NCI-H146 (cell line): Measurements from ENCODE around the gene SEMA6D.
"Not testable (repeated sequence)": the region's sequence is repeated elsewhere in the genome, so short reads cannot be mapped to it uniquely, and the experiment has no call there.

Experiments
- DNase-seq: peaks from one replicate; lab custom pipeline; 2025; lab: John Stamatoyannopoulos, UW

The SEMA6D gene

DNA sequence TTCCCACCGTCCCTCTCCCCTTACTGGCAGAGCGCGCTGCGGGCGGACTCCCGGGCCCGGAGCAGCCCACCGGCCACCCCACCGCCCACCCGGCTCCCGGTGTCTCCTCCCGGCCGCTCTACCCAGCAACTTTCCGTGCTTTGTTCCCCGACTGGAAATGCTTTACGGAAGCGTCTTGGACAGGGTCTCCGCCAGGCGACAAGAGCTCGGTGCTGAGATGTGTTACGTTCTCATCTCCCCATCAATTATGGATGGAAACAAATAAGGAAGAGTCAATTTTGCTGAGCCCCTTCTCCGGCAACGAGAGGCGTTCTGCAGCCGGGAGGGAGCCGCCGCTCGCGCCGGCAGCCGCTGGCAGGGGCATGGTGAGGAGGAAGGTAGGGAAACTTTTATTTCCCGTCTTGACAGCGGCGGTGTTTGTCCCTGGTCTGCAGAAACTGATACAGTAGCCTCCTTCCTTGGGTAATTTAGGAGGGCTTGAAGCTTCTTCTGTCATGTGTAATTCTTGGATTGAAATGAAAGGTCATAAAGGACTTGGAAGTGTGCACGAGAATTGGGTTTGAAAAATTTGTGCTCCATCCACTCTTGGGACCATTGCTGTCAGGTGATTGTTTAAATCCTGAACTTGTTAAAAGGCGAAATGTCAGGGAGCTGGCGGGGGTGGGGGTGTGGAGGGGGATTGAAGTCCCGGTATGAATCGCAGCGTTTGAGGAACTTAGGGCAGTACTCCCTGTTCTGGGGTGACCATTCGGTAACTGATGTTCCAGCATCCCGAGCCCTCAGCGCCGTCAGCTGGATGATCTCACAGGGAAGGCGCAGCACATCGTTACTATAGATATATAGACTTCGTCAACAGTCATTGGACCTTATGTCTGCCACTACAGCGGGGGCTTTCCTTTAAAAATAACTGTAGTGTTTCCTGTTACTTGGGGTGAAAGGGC is 1.5 kb downstream of the SEMA6D start:
- no peak for DNase-seq

GRCh38 chr15:47719730-47720129 is 2.4 kb downstream of the SEMA6D start:
- no peak for DNase-seq

DNA sequence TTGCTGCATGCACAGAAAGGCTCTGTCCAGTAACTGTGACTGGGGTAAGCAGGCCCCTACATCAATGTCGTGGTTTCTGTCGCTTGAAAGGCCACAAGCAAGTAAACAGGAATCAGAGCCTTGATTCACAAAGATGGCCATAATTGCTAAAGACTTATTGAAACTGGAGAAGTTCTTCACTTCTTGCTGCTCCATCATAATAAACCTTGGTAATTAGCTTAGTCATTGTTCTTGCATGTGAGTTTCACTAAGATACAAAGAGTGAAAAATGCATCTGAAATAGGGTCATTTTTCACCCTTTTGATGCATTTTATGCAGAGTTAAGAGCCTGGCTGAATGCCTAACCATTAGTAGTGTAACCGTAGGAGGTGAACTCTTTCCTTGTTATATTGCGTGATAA is 3.2 kb downstream of the SEMA6D start:
- no peak for DNase-seq

DNA sequence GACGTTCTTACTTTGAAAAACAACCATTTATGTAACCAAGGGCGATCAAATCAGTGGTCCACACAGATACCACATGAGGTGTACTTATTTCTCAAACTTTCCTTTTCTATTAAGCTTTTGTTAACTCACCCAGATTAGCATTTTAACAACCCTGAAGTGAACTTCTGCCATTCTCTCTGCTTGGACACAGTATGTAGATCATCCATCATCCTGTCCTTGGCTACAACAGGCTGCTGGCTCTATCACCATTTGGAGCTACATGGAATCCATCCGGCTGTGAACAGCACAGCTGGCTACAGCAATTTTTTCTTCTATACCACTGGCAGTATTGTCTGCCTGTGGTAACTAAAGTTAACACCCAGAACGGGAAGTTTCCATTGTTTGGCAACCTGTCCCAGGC is 4.4 kb downstream of the SEMA6D start:
- DNase-seq: no peak

DNA sequence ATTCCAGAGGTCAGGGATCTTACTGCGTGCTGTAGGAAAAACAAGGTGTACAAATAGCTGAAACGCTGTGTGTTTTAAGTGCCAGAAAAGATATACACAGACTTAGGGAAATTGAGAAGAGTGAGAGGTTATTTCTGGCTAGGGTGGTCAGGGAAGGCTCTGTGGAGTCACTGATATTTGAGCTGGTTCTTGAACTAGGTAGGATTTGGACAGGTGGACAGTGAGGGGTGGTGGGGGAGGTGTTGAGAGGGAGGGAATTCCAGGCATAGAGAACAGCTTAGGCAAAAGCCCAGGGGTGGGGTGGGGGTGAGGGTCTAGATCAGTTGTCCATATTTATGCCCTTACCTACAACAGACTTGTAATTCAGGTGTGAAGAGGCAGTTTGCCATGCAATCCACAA is 7.0 kb downstream of the SEMA6D start:
- DNase-seq: no peak

GRCh38 chr15:47725051-47725450 is 7.7 kb downstream of the SEMA6D start:
- DNase-seq: no peak

GRCh38 chr15:47725906-47726305 is 8.6 kb downstream of the SEMA6D start:
- DNase-seq: no peak

- no peak for DNase-seq
Measured at GRCh38 chr15:47726399-47726823, 9.1 kb downstream of the SEMA6D start.

DNA sequence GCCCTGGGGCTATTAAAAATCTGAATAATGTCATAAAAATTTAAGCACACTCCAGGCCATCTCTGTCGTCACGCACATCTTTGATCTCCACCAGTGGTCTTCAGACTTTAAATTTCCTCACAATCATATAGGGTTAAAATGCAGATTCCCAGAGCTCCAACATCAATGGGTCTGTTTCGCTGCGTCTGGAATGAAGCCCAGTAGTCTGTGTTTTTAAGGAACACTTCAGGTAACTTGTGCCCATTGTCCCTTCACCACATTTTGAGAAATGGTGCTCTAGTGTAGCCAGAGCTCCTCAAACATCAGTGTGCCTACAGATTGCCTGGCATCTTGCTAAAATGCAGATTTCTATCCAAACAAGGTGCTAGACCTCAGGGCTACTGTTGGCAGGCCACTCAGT is 9.8 kb downstream of the SEMA6D start:
- DNase-seq: no peak

GRCh38 chr15:47727676-47728075 is 10.4 kb downstream of the SEMA6D start:
- no peak for DNase-seq

DNA sequence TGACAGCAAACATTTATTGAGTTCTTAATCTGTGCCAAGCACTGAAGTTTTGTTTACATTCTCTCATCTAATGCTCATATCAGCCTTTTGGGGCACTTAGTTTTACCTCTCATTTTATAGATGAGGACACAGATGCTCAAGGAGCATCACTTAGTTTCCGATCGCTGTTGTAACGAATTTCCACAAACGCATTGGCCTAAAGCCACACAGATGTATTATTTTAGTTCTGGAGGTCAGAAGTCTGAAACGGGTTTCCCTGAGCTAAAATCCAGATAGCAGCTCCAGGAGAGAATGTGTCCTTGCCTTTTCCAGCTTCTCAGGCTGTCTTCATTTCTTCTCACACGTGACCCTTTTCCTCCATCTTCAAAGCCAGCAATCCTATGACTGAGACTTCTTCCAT is 11.1 kb downstream of the SEMA6D start:
- no peak for DNase-seq

DNA sequence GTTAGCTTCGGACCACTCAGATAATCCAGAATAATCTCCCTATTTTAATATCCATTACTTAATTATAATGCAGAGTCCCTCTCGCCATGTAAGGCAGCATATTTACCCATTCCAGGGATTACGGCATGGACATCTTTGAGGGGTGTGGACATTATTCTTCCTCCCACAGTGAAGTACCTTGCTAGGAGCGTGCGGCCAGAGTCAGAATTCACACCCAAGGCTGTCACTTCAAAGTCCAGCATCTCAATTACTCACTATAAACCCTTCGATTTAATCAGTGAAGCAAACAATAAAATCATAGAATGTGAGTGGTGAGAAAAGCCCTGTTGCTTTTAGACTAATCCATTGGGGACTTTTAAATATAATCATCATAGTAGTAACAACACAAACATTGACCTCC is 11.6 kb downstream of the SEMA6D start:
- DNase-seq: no peak

GRCh38 chr15:47731230-47731629 is 13.9 kb downstream of the SEMA6D start:
- DNase-seq: no peak

DNA sequence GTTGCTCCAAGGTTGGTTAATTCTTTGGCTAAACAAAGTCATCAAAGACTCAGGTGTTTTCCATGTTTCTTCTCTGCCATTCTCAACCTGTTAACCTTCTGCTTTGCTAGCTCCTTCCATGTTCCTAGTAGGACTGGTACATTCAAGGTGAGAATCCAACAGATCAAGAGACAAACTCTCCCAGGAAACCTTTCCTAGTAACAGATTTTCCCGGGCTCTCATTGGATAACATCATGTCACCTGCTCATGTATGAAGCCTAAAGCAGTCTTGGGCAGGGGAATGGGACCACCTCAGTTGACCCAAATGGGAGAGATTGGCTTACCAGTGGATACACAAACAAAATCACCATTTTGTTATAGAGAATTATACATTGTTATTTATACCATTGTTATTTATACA is 14.9 kb downstream of the SEMA6D start:
- no peak for DNase-seq

DNA sequence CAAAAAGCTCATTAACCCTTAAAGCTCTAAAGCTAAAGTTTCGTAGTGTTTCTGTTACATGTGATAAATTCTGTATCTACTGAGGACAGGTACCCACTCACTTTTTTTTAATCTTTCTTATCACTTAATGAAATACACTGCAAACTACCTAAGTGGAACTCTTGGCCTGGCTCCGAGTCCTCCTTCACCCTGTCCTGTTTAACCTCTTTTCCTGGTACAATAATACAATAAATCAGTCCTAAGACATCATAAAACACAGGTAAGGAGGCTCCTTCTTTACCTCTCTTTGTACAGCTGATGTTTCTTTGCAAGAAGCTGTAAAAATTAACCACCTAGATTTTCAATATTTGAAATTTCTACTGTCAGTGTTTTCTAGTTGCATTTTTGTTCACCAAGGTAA is 15.8 kb downstream of the SEMA6D start:
- no peak for DNase-seq

GRCh38 chr15:47736143-47736786 is 19.0 kb downstream of the SEMA6D start:
- peak; percentile 16 for DNase-seq

DNA sequence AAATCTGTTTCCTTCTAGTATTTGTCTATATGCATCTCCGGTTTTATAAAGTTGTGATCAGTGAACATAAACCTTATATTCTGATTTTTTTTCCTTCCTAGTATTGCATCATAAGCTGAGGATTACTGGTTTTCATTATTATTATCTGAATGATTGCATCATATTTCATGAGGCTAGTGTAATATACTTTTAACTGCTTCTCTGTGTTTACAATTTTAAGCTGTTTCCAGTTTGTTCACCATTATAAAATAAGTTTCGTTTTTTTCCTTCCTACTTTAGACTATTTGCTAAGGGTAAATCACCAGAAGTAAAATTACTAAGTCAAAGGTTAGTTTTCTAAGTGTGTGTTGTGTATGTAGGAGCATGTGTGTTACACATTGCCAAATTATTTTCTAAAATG is 20.2 kb downstream of the SEMA6D start:
- DNase-seq: no peak

DNA sequence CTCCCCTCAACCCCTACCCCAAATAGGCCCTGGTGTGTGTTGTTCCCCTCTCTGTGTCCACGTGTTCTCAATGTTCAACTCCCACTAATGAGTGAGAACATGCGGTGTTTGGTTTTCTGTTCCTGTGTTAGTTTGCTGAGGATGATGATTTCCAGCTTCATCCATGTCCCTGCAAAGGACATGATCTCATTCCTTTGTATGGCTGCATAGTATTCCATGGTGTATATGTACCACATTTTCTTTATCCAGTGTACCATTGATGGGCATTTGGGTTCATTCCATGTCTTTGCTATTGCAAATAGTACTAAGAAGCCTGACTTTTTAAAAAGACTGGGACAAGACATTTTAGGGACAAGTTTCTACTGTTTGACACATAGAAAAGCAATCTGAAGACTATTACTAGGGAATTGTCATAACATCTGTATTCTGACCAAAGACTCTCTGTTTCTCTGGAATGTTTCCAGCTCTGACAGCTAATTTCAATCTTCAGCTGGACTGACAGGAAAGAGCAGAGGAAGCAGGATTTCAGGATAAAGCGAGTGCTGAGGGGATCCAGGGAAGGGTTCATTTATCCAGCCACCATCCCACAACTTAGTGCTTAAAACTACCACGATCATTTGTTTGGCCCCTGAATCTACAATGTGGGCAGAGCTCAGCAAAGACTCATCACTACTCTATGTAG is 21.0 kb downstream of the SEMA6D start:
- DNase-seq: not testable (repeated sequence)

DNA sequence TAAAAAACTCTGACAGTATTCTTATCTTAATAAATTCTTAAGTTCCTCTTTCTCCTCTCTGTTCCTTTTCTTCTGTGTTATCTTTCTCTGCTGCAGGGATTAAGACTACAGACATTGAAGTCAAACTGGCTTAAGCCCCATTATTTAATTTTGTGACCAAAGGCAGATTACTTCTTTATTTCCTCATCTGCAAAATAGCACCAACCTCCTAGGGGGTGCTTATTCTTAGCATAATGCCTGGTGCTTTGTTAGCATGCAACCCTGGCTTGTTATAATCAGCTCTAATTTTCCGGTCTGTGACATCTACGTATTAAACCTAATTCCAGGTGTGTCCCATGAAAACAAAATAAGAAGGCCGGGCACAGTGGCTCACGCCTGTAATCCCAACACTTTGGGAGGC is 23.8 kb downstream of the SEMA6D start:
- peak; percentile 30 for DNase-seq

GRCh38 chr15:47741907-47742306 is 24.6 kb downstream of the SEMA6D start:
- no peak for DNase-seq

GRCh38 chr15:47742334-47742733 is 25.0 kb downstream of the SEMA6D start:
- DNase-seq: no peak

DNA sequence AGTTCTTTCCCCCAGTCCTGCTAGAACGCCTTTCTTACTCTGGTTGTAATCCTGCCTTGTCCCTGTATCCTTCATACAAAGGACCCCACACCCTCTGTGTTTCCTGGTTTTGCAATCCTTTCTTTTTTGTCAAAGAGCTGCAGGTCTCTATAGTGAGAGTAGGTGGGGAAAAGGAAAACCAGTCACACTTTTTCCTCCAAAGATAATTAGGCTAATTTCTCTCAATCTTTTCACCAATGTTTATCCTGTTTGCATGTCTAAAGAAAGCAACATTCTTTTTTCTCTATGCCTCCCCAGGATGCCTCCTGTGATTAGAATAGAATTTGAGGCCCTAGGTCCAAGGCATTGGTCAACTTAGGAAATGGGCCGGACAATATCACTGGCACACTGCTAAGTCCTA is 25.4 kb downstream of the SEMA6D start:
- no peak for DNase-seq

DNA sequence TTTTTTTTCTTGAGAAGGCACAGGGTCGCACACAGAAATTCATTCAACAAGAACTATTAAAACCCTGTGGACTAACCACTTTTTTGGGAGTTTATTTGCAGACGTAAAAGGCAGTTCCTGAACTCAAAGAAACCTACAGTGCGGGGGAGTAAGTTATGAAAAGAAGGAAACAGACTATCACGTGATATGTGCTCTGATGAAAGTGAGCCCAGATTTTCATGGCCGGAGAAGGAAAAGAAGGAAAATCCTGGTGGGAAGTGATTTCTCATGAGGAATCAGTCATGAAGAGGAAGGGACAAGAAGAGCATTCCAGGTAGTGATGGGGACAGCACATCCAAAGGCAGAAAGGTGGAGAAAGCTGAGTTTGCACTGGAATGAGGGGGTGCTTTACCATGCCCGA is 26.1 kb downstream of the SEMA6D start:
- DNase-seq: no peak
